ENCODE data around the gene PPDPF.

PPDPF gene

GRCh38 chr20:63519668-63520503 lies 679 bp upstream of the PPDPF start:
- DNase-seq (ENCODE audit: low read depth in 3 of 3, low spot score in 1 of 3): peak; percentile 30 to 41 (median 41)

GRCh38 chr20:63520934-63521601 lies 503 bp downstream of the PPDPF start:
- peak in 2 of 3 donors; percentile 45 to 59 for DNase-seq (ENCODE audit: low read depth in 3 of 3, low spot score in 1 of 3)

- no peak for DNase-seq (ENCODE audit: low read depth in 3 of 3, low spot score in 1 of 3)
These were observed 1.0 kb downstream of the PPDPF start for GRCh38 chr20:63521602-63522001.

GRCh38 chr20:63522091-63522868 lies 1.7 kb downstream of the PPDPF start:
- no peak for DNase-seq (ENCODE audit: low read depth in 3 of 3, low spot score in 1 of 3)

- DNase-seq (ENCODE audit: low read depth in 3 of 3, low spot score in 1 of 3): no peak
These were observed 2.5 kb downstream of the PPDPF start for GRCh38 chr20:63522981-63523611.

GRCh38 chr20:63525185-63525584 lies 4.6 kb downstream of the PPDPF start:
- no peak for DNase-seq (ENCODE audit: low read depth in 3 of 3, low spot score in 1 of 3)

- no peak for DNase-seq (ENCODE audit: low read depth in 3 of 3, low spot score in 1 of 3)
These were observed 5.4 kb downstream of the PPDPF start for GRCh38 chr20:63525971-63526370.

- DNase-seq (ENCODE audit: low read depth in 3 of 3, low spot score in 1 of 3): no peak
These were observed 6.6 kb downstream of the PPDPF start for GRCh38 chr20:63527184-63527583.

- no peak for DNase-seq (ENCODE audit: low read depth in 3 of 3, low spot score in 1 of 3)
These were observed 8.8 kb downstream of the PPDPF start for GRCh38 chr20:63529180-63529860.

- DNase-seq (ENCODE audit: low read depth in 3 of 3, low spot score in 1 of 3): no peak
These were observed 9.6 kb downstream of the PPDPF start for GRCh38 chr20:63529861-63530787.

- DNase-seq (ENCODE audit: low read depth in 3 of 3, low spot score in 1 of 3): no peak
These were observed 10.2 kb downstream of the PPDPF start for GRCh38 chr20:63530788-63531160.

GRCh38 chr20:63531686-63532448 lies 11.3 kb downstream of the PPDPF start:
- DNase-seq (ENCODE audit: low read depth in 3 of 3, low spot score in 1 of 3): no peak

- no peak for DNase-seq (ENCODE audit: low read depth in 3 of 3, low spot score in 1 of 3)
These were observed 11.9 kb downstream of the PPDPF start for GRCh38 chr20:63532449-63532971.

GRCh38 chr20:63533388-63533787 lies 12.8 kb downstream of the PPDPF start:
- no peak for DNase-seq (ENCODE audit: low read depth in 3 of 3, low spot score in 1 of 3)

GRCh38 chr20:63533871-63534393 lies 13.4 kb downstream of the PPDPF start:
- DNase-seq (ENCODE audit: low read depth in 3 of 3, low spot score in 1 of 3): no peak

GRCh38 chr20:63534427-63534830 lies 13.9 kb downstream of the PPDPF start:
- DNase-seq (ENCODE audit: low read depth in 3 of 3, low spot score in 1 of 3): no peak

- DNase-seq (ENCODE audit: low read depth in 3 of 3, low spot score in 1 of 3): no peak
These were observed 14.5 kb downstream of the PPDPF start for GRCh38 chr20:63534831-63535651.

Measured in stimulated activated CD4-positive, alpha-beta T cell treated with anti-CD3 and anti-CD28 coated beads, TNF-alpha, amount 100 ng/mL, for 1 hour (primary cell).